ENCODE results near the gene PEX14.

DNA sequence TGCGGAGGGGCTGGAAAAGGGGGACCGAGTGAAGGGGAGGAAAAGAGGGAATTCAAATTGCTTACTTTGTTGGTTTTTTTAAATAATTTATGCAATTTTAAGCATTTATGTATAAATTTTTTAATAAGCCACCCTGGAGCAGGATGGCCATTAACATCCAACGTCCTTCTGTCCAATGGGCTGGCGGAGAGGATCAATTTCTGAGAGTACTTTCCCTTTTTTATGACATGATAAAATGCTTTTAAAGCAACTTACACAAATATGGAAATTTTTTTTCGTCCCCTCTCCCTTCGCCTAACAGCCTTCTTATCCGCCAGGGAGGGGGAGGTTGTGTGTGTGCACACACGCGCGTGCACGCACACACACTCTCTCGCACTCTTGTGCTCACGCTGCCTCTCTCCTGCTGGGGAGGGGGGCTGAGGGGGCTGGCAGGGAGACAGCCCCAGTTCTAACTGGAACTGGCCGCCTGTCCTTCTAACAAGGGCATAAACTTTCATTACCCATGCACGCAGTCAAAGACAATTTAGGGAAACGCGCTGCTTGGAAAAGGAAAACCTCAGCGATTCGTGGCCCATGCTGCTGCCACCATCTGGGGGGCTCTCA, 198.5 kb downstream of the PEX14 start:
- TF ChIP-seq, protein P1, sequence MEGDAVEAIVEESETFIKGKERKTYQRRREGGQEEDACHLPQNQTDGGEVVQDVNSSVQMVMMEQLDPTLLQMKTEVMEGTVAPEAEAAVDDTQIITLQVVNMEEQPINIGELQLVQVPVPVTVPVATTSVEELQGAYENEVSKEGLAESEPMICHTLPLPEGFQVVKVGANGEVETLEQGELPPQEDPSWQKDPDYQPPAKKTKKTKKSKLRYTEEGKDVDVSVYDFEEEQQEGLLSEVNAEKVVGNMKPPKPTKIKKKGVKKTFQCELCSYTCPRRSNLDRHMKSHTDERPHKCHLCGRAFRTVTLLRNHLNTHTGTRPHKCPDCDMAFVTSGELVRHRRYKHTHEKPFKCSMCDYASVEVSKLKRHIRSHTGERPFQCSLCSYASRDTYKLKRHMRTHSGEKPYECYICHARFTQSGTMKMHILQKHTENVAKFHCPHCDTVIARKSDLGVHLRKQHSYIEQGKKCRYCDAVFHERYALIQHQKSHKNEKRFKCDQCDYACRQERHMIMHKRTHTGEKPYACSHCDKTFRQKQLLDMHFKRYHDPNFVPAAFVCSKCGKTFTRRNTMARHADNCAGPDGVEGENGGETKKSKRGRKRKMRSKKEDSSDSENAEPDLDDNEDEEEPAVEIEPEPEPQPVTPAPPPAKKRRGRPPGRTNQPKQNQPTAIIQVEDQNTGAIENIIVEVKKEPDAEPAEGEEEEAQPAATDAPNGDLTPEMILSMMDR (IDR thresholded peaks at IDR 0.05) = no peak
- TF ChIP-seq POLR2A (IDR thresholded peaks at IDR 0.05) = no peak

All from gastroesophageal sphincter (tissue), 3 donors.